GM12878 (cell line): ENCODE measurements around the gene PLCB4. TPM values are rescaled to one million over a fixed set of nuclear protein-coding genes. Genes with fewer than 3 reads are reported as not detected.

Experiments used
- ATAC-seq: fragments of 200-7000 bp; cut with Tn5 transposase; 3 replicates; pipeline ENCODE4 v1.9.1; 2020; ENCODE audit warnings: mild to moderate bottlenecking, moderate library complexity
- BruUV-seq: library from RNA; stranded (reverse); fragments of 400-500 nt; replicated peaks from 2 replicates; lab custom pipeline; 2021; lab: Mats Ljungman, UMichigan
- CTCF ChIA-PET: fragments of 300-600 bp; sonication (Branson Sonifier 250); formaldehyde crosslinking; extraction: SDS; loops from one replicate; lab custom pipeline; 2021; ENCODE audit warnings: inconsistent platforms; lab: Yijun Ruan, JAX
- POLR2A ChIA-PET: fragments of 350-600 bp; formaldehyde crosslinking; extraction: SDS; loops from one replicate; lab custom pipeline; 2021; ENCODE audit warnings: inconsistent platforms; lab: Charles Lee
- RAD21 ChIA-PET: fragments of 300-600 bp; sonication (Branson Sonifier 250); formaldehyde crosslinking; loops from one replicate; lab custom pipeline; 2023; ENCODE audit warnings: antibody characterized with exemption; ENCODE audit not compliant: unreplicated experiment; lab: Charles Lee
- SMC1A ChIA-PET: fragments of 300-600 bp; sonication (Branson Sonifier 250); formaldehyde crosslinking; loops from one replicate; lab custom pipeline; 2023; ENCODE audit not compliant: unreplicated experiment, uncharacterized antibody; lab: Charles Lee
- DNase-seq: peaks from one replicate; pipeline ENCODE4 v3.0.0-alpha.2; 2011; ENCODE audit warnings: low read depth, low spot score
- FAIRE-seq: peaks from 3 replicates; lab custom pipeline; 2011; peaks lifted over from hg19 to GRCh38; lab: Jason Lieb, UNC
- H2AFZ ChIP-seq: 2 replicates; pipeline ENCODE4 v1.6.0; 2011; ENCODE audit warnings: low read depth, low read length, control low read depth; ENCODE audit not compliant: control insufficient read depth
- H3K27ac ChIP-seq: 2 replicates; pipeline ENCODE4 v1.5.1; 2011; ENCODE audit warnings: control low read depth; ENCODE audit not compliant: control insufficient read depth, insufficient read depth
- H3K27me3 ChIP-seq, 2 experiments: replicated peaks in 1 of 2; 2 replicates each; pipeline versions ENCODE4 v1.6.0 to v1.6.1; 2011; ENCODE audit warnings: low read length in 1 of 2; ENCODE audit not compliant: control insufficient read depth in 2 of 2, insufficient read depth in 2 of 2
- H3K36me3 ChIP-seq, 2 experiments: 2 replicates each; pipeline ENCODE4 v1.5.1; 2011; ENCODE audit warnings: low read length in 1 of 2; ENCODE audit not compliant: control insufficient read depth in 2 of 2, insufficient read depth in 2 of 2
- H3K4me1 ChIP-seq: 2 replicates; pipeline ENCODE4 v1.6.1; 2011; ENCODE audit warnings: mild to moderate bottlenecking, low read length, moderate library complexity, mixed read lengths; ENCODE audit not compliant: control insufficient read depth, insufficient read depth
- H3K4me2 ChIP-seq: 2 replicates; pipeline ENCODE4 v1.6.0; 2011; ENCODE audit warnings: control low read depth; ENCODE audit not compliant: control insufficient read depth, insufficient read depth
- H3K4me3 ChIP-seq: fragments of 200-600 bp; sonication (generic); 2 replicates; pipeline ENCODE4 v1.5.1; 2016
- H3K79me2 ChIP-seq: 2 replicates; pipeline ENCODE4 v1.6.0; 2011; ENCODE audit warnings: low read length; ENCODE audit not compliant: control insufficient read depth, insufficient read depth
- H3K9ac ChIP-seq: 2 replicates; pipeline ENCODE4 v1.8.0; 2011; ENCODE audit warnings: low read length, control low read depth, mixed read lengths; ENCODE audit not compliant: control insufficient read depth, insufficient read depth
- H3K9me3 ChIP-seq: replicated peaks from 3 replicates; pipeline ENCODE4 v1.5.1; 2011; ENCODE audit warnings: mild to moderate bottlenecking, low read length; ENCODE audit not compliant: control insufficient read depth, insufficient read depth
- H4K20me1 ChIP-seq: 2 replicates; pipeline ENCODE4 v1.6.0; 2011; ENCODE audit not compliant: control insufficient read depth, insufficient read depth
- BMI1 ChIP-seq: fragments of 450-650 bp; IDR thresholded peaks from 2 replicates; pipeline ENCODE4 v1.6.1; 2016; ENCODE audit warnings: mild to moderate bottlenecking, moderate library complexity, borderline replicate concordance
- CBX3 ChIP-seq: fragments of 200-600 bp; sonication (generic); IDR thresholded peaks from 2 replicates; pipeline ENCODE4 v1.6.1; 2016; ENCODE audit warnings: low read depth, borderline replicate concordance
- EGR1 ChIP-seq, 2 experiments: IDR thresholded peaks; 1 replicate in 1 of 2; 2 replicates in 1 of 2; pipeline ENCODE4 v1.6.1; 2011 to 2012; ENCODE audit warnings: low read depth in 2 of 2, low read length in 2 of 2, borderline replicate concordance in 1 of 2, mild to moderate bottlenecking in 1 of 2, moderate library complexity in 1 of 2
- NR2C1 ChIP-seq: fragments of 450-650 bp; IDR thresholded peaks from 2 replicates; pipeline ENCODE4 v1.6.1; 2017; ENCODE audit warnings: antibody characterized with exemption, mild to moderate bottlenecking, moderate library complexity
- POLR2AphosphoS5 ChIP-seq: IDR thresholded peaks from 2 replicates; pipeline ENCODE4 v1.6.1; 2011; ENCODE audit warnings: mild to moderate bottlenecking, low read length, inconsistent platforms
- WGBS: methylation state at CpG from one replicate; pipeline ENCODE4 v1.1.6; 2016; ENCODE audit warnings: low lambda C conversion rate; ENCODE audit not compliant: insufficient replicate concordance, insufficient coverage; ENCODE audit errors: missing lambda C conversion rate; 5-methylcytosine and 5-hydroxymethylcytosine counted together
- in situ Hi-C: fragments of 300-500 bp; cut with MboI; formaldehyde crosslinking; loops from 9 replicates; pipeline ENCODE4 v1.14.3; 2018; ENCODE audit warnings: mixed read lengths
- intact Hi-C: fragments of 100-400 bp; cut with micrococcal nuclease; formaldehyde crosslinking; loops from one replicate; pipeline ENCODE4 v1.14.2; 2022; ENCODE audit not compliant: unreplicated experiment
- polyA plus RNA-seq, 11 experiments: library from polyadenylated mRNA; depleted of rRNA in 4 of 11; unstranded in 6 of 11; stranded (reverse) in 5 of 11; fragments of >200 nt; fragmentation: Nextera tagmentation in 4 of 11; fragmentation: Illumina TruSeq in 1 of 11; extraction: Ambion mirVana in 4 of 11; extraction: Trizol in 1 of 11; gene quantifications; 1 replicate in 1 of 11; 2 replicates in 10 of 11; pipeline versions ENCODE4 v1.2.1 to v1.2.3, GENCODE V29; 2011 to 2016; ENCODE audit warnings: inconsistent platforms in 2 of 11, missing spikeins in 2 of 11, low read depth in 1 of 11
- total RNA-seq, 4 experiments: library from RNA; depleted of rRNA in 3 of 4; stranded (reverse); fragments of >200 nt in 3 of 4; fragmentation: Illumina TruSeq in 1 of 4; extraction: Trizol in 1 of 4; gene quantifications; 2 replicates each; pipeline versions ENCODE4 v1.2.1 to v1.2.3, GENCODE V29; 2013 to 2021
- TF ChIP-seq, protein P1 (sequence below): fragments of 450-650 bp; IDR thresholded peaks from 2 replicates; pipeline ENCODE4 v1.6.1; 2016; ENCODE audit warnings: mild to moderate bottlenecking, moderate library complexity, borderline replicate concordance

The PLCB4 gene
- total and polyA plus RNA-seq, 10 of the 15 experiments (the other 5 are each of a cell fraction or from before 2014, with no cell fraction given), result not detected

DNA sequence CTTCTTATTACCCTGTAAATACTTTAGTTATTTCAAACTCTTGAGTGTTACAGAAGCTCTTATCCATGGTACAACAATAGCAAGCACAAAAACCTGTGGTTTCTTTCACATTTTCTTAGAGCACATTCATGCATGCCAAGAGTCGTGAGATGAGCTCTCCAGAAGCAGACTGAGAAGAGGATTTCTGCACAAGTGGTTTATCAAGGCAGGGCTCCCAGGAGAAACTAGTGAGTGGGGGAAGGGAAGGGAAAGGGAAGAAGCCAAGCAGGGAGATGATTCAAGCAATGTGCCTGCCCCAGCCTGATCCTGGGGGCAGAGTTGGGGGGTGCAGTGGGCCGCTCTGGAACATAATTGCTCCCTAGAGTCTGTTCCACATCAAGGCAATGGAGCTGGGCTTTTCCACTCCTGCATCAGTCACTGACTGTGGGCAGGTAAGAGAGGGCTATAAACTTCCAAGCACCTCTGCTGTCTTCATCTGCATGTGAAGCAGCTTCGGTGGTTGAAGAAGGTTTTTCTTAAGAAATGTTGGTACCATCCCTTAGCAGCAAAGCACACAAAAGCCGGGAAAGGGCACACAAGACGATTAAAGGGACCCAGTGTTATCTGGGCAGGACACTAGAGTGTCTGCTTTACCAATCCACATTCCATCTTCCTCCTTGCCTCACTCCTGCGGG is 152.1 kb downstream of the PLCB4 start:
- Histone ChIP-seq H2AFZ (no peak overlapping the region), H4K20me1 (no peaks in the 10 kb centered on the region), H3K4me3 (no peak overlapping the region), H3K9ac (no peak overlapping the region), H3K4me2 (no peak overlapping the region), H3K36me3 (no peaks in the 10 kb centered on the region), H3K27ac (no peak overlapping the region), H3K27me3 (no peaks in the 10 kb centered on the region), H3K79me2 (no peaks in the 10 kb centered on the region), H3K9me3 (no peaks in the 10 kb centered on the region), H3K4me1 (no peaks in the 10 kb centered on the region)
- 11% methylated on average over 6 of the region's 6 CpGs for WGBS
- no TSS peak for BruUV-seq
- in situ Hi-C loops, result no loop called here
- intact Hi-C loops, result no loop called here
- FAIRE-seq (no peak), DNase-seq (no peak), ATAC-seq (no peak)
- CTCF ChIA-PET, result no interaction called here
- TF ChIP-seq BMI1, result no peak
- TF ChIP-seq, protein P1, sequence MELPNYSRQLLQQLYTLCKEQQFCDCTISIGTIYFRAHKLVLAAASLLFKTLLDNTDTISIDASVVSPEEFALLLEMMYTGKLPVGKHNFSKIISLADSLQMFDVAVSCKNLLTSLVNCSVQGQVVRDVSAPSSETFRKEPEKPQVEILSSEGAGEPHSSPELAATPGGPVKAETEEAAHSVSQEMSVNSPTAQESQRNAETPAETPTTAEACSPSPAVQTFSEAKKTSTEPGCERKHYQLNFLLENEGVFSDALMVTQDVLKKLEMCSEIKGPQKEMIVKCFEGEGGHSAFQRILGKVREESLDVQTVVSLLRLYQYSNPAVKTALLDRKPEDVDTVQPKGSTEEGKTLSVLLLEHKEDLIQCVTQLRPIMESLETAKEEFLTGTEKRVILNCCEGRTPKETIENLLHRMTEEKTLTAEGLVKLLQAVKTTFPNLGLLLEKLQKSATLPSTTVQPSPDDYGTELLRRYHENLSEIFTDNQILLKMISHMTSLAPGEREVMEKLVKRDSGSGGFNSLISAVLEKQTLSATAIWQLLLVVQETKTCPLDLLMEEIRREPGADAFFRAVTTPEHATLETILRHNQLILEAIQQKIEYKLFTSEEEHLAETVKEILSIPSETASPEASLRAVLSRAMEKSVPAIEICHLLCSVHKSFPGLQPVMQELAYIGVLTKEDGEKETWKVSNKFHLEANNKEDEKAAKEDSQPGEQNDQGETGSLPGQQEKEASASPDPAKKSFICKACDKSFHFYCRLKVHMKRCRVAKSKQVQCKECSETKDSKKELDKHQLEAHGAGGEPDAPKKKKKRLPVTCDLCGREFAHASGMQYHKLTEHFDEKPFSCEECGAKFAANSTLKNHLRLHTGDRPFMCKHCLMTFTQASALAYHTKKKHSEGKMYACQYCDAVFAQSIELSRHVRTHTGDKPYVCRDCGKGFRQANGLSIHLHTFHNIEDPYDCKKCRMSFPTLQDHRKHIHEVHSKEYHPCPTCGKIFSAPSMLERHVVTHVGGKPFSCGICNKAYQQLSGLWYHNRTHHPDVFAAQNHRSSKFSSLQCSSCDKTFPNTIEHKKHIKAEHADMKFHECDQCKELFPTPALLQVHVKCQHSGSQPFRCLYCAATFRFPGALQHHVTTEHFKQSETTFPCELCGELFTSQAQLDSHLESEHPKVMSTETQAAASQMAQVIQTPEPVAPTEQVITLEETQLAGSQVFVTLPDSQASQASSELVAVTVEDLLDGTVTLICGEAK, result no peak
- TF ChIP-seq CBX3, result no peak
- TF ChIP-seq POLR2AphosphoS5, result no peak
- TF ChIP-seq NR2C1, result no peak
- no peak for TF ChIP-seq EGR1 (IDR thresholded peaks at IDR 0.05; ENCODE audit: borderline replicate concordance in 1 of 2, low read depth in 2 of 2, low read length in 2 of 2)
- POLR2A ChIA-PET, result no interaction called here
- SMC1A ChIA-PET, result no interaction called here
- RAD21 ChIA-PET, result no interaction called here
